Smooth muscle cell (in vitro differentiated cells): Measurements from ENCODE around the gene ESPNL. TPM values are rescaled to one million over a fixed set of nuclear protein-coding genes. Genes with fewer than 3 reads are reported as not detected.

Source experiments
- DNase-seq: peaks from one replicate; lab custom pipeline; 2025; ENCODE audit not compliant: unreplicated experiment; lab: John Stamatoyannopoulos, UW
- H2AFZ ChIP-seq: fragments of 200-600 bp; sonication (generic); 2 replicates; pipeline ENCODE4 v1.6.0; 2016; ENCODE audit warnings: antibody characterized with exemption, low read depth, mild to moderate bottlenecking
- H3F3A ChIP-seq: fragments of 200-600 bp; sonication (generic); 2 replicates; pipeline ENCODE4 v1.6.0; 2017; ENCODE audit warnings: antibody characterized with exemption, low read depth
- H3K27ac ChIP-seq: fragments of 200-600 bp; sonication (generic); 2 replicates; pipeline ENCODE4 v1.5.1; 2016; ENCODE audit warnings: low read depth, mild to moderate bottlenecking
- H3K27me3 ChIP-seq: fragments of 200-600 bp; sonication (generic); 2 replicates; pipeline ENCODE4 v1.6.1; 2016; ENCODE audit warnings: low read depth, mild to moderate bottlenecking
- H3K36me3 ChIP-seq: fragments of 200-600 bp; sonication (generic); 2 replicates; pipeline ENCODE4 v1.5.1; 2016; ENCODE audit warnings: low read depth
- H3K4me1 ChIP-seq: fragments of 200-600 bp; sonication (generic); 2 replicates; pipeline ENCODE4 v1.5.1; 2016; ENCODE audit warnings: low read depth
- H3K4me2 ChIP-seq: fragments of 200-600 bp; sonication (generic); 2 replicates; pipeline ENCODE4 v1.6.0; 2016; ENCODE audit warnings: mild to moderate bottlenecking
- H3K4me3 ChIP-seq: fragments of 200-600 bp; sonication (generic); 2 replicates; pipeline ENCODE4 v1.5.1; 2016; ENCODE audit warnings: mild to moderate bottlenecking
- H3K79me2 ChIP-seq: fragments of 200-600 bp; sonication (generic); 2 replicates; pipeline ENCODE4 v1.6.0; 2016; ENCODE audit warnings: low read depth, mild to moderate bottlenecking
- H3K9ac ChIP-seq: fragments of 200-600 bp; sonication (generic); 2 replicates; pipeline ENCODE4 v1.6.0; 2016; ENCODE audit warnings: low read depth
- H3K9me3 ChIP-seq: fragments of 200-600 bp; sonication (generic); replicated peaks from 2 replicates; pipeline ENCODE4 v1.5.1; 2016; ENCODE audit warnings: low read depth
- H4K20me1 ChIP-seq: fragments of 200-600 bp; sonication (generic); 2 replicates; pipeline ENCODE4 v1.6.0; 2016; ENCODE audit warnings: low read depth
- WGBS: methylation state at CpG from one replicate; pipeline ENCODE4 v1.1.7; 2016; ENCODE audit warnings: low lambda C conversion rate; 5-methylcytosine and 5-hydroxymethylcytosine counted together
- polyA plus RNA-seq: library from polyadenylated mRNA; unstranded; fragments of >200 nt; fragmentation: Nextera tagmentation; extraction: Ambion mirVana; gene quantifications from 2 replicates; pipeline ENCODE4 v1.2.1, GENCODE V29; 2016
- total RNA-seq: library from RNA; depleted of rRNA; stranded (reverse); fragments of >200 nt; gene quantifications from 2 replicates; pipeline ENCODE4 v1.2.3, GENCODE V29; 2014
- TF ChIP-seq, protein P1 (sequence below): fragments of 200-600 bp; sonication (generic); IDR thresholded peaks from 2 replicates; pipeline ENCODE4 v1.5.1; 2017; ENCODE audit warnings: borderline replicate concordance, mild to moderate bottlenecking, antibody characterized with exemption; ENCODE audit not compliant: insufficient read depth, poor library complexity, severe bottlenecking

Gene ESPNL
- total and polyA plus RNA-seq, 2 experiments from 2014 or later = 0.04 TPM; not detected in 1

DNA sequence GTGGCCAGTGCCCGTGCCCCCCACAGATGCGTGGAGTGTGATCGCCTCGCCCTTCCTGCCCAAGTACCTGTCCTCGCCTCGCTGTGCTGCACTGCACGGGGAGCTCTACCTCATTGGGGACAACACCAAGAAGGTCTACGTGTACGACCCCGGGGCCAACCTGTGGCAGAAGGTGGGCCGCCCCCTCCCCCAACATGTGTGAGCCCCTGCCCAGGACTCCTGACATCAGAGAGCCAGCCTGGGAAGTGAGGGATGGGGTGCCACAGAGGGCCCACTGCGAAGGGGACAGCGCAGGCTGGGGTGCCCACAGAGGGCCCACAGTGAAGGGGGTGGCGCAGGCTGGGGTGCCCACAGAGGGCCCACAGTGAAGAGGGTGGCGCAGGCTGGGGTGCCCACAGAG lies 48.8 kb downstream of the ESPNL start:
- no peaks in the 10 kb centered on the region for H3K9me3 ChIP-seq
- H3K4me3 ChIP-seq = no peak overlapping the region
- H3K4me2 ChIP-seq = no peak overlapping the region
- no peaks in the 10 kb centered on the region for H4K20me1 ChIP-seq
- WGBS = 95% methylated on average over 13 of the region's 15 CpGs
- H3K4me1 ChIP-seq = no peaks in the 10 kb centered on the region
- TF ChIP-seq, protein P1, sequence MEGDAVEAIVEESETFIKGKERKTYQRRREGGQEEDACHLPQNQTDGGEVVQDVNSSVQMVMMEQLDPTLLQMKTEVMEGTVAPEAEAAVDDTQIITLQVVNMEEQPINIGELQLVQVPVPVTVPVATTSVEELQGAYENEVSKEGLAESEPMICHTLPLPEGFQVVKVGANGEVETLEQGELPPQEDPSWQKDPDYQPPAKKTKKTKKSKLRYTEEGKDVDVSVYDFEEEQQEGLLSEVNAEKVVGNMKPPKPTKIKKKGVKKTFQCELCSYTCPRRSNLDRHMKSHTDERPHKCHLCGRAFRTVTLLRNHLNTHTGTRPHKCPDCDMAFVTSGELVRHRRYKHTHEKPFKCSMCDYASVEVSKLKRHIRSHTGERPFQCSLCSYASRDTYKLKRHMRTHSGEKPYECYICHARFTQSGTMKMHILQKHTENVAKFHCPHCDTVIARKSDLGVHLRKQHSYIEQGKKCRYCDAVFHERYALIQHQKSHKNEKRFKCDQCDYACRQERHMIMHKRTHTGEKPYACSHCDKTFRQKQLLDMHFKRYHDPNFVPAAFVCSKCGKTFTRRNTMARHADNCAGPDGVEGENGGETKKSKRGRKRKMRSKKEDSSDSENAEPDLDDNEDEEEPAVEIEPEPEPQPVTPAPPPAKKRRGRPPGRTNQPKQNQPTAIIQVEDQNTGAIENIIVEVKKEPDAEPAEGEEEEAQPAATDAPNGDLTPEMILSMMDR = no peak
- DNase-seq = no peak
- no peak overlapping the region for H3K9ac ChIP-seq
- H3K36me3 ChIP-seq = no peaks in the 10 kb centered on the region
- H3F3A ChIP-seq = no peaks in the 10 kb centered on the region
- no peak overlapping the region for H2AFZ ChIP-seq
- H3K27ac ChIP-seq = no peak overlapping the region
- no peaks in the 10 kb centered on the region for H3K79me2 ChIP-seq
- no peaks in the 10 kb centered on the region for H3K27me3 ChIP-seq

DNA sequence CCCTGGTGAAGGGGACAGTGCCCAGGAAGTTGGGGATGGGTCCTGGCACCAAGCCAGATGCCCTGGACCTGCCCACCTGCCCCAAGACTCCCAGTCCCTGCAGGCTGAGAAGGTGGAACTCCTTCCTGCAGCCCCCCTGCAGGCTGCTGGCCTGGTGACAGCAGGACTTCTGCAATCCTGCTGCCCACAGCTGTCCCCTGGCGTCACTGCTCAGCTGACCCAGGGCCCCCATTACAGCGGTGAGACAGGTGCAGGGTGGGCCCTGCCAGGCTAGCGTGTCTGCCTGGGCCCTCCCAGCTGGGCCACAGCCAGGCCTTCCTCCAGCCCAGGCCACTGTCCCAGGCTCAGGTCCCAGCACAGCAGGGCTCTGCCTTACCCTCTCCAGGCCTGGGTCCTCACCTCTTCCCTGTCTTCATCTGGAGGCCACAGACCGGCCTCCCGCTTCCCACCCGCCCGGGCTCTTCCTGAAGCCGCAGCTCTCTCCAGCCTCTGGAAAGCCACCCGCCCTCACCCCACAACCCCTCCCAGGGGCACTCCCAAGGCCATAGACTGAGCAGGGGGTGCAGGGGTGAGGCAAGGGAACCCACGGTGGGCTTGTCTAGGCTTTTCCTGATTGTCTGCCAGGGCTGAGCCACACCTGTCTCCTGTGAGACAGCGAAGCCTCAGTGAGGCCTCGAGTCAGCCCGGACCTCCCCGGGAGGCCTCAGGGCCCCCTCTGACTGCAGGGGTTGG lies 49.9 kb downstream of the ESPNL start:
- TF ChIP-seq, protein P1 = no peak
- H3K4me3 ChIP-seq = no peak overlapping the region
- 90% methylated on average over 14 of the region's 14 CpGs for WGBS

DNA sequence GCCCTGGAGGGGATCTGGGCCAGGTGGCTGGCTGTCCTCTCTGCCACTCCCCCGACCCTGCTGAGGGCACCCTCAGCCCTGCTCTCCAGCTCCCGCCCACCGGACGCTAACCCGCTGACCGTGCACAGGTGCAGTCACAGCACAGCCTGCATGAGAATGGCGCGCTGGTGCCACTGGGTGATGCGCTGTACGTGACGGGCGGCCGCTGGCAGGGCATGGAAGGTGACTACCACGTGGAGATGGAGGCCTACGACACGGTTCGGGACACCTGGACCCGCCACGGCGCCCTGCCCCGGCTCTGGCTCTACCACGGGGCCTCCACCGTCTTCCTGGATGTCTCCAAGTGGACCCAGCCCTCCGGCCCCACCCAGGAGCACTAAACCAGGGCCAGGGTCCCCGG lies 50.5 kb downstream of the ESPNL start:
- Histone ChIP-seq H3K4me2 (no peak overlapping the region), H3K27me3 (no peaks in the 10 kb centered on the region), H3K27ac (no peak overlapping the region), H3K4me1 (no peaks in the 10 kb centered on the region), H3K9me3 (no peaks in the 10 kb centered on the region), H3K79me2 (no peaks in the 10 kb centered on the region), H3F3A (no peaks in the 10 kb centered on the region), H4K20me1 (no peaks in the 10 kb centered on the region), H2AFZ (no peak overlapping the region), H3K4me3 (no peak overlapping the region), H3K9ac (no peak overlapping the region), H3K36me3 (no peaks in the 10 kb centered on the region)
- WGBS = 97% methylated on average over 19 of the region's 25 CpGs
- no peak for DNase-seq
- TF ChIP-seq, protein P1 = no peak

More for the DNA sequence above, 49.9 kb downstream of the ESPNL start:
- H3K9me3 ChIP-seq = no peaks in the 10 kb centered on the region
- H3K27me3 ChIP-seq = no peaks in the 10 kb centered on the region
- H4K20me1 ChIP-seq = no peaks in the 10 kb centered on the region
- H3K79me2 ChIP-seq = no peaks in the 10 kb centered on the region
- no peak overlapping the region for H3K4me2 ChIP-seq
- no peaks in the 10 kb centered on the region for H3K36me3 ChIP-seq
- no peaks in the 10 kb centered on the region for H3K4me1 ChIP-seq
- no peak overlapping the region for H2AFZ ChIP-seq
- H3F3A ChIP-seq = no peaks in the 10 kb centered on the region
- DNase-seq = no peak
- no peak overlapping the region for H3K27ac ChIP-seq
- no peak overlapping the region for H3K9ac ChIP-seq

DNA sequence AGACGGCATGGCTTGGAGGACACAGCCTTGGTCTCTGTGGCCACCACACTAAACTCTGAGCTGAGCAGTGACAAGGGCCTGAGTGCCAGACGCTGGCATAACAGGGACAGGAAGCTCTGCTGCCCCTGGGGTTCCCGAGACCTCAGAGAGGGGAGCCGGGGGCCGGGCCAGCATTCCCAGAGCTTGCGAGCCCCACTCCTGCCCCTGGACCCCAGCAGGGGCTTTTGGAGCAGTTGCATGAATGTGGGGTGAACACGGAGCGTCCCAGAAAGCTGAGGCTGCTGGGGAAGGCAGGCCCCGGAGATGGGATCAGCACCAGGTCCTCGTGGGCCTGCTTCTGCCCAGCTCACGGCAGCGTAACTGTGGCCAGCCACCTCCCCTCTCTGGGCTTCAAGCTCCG lies 51.1 kb downstream of the ESPNL start:
- no peak for DNase-seq
- WGBS = 92% methylated on average over 13 of the region's 13 CpGs
- H2AFZ ChIP-seq = no peak overlapping the region

More for the DNA sequence above, 51.1 kb downstream of the ESPNL start:
- H3K4me2 ChIP-seq = no peak overlapping the region
- no peaks in the 10 kb centered on the region for H3K4me1 ChIP-seq
- H3K9me3 ChIP-seq = no peaks in the 10 kb centered on the region
- H3K9ac ChIP-seq = no peak overlapping the region
- no peak overlapping the region for H3K4me3 ChIP-seq
- no peaks in the 10 kb centered on the region for H3K79me2 ChIP-seq
- H4K20me1 ChIP-seq = no peaks in the 10 kb centered on the region
- H3K27ac ChIP-seq = no peak overlapping the region
- TF ChIP-seq, protein P1 = no peak
- H3F3A ChIP-seq = no peaks in the 10 kb centered on the region
- no peaks in the 10 kb centered on the region for H3K36me3 ChIP-seq
- no peaks in the 10 kb centered on the region for H3K27me3 ChIP-seq
